Measurements from ENCODE around the gene FLT3. TPM values are rescaled to one million over a fixed set of nuclear protein-coding genes. Genes with fewer than 3 reads are reported as not detected.
A peak's percentile ranks its signal among the peaks of the same experiment; 100 is the strongest.

Gene FLT3
- polyA plus RNA-seq, 3 donors: 2.1 to 5.3 (median 3.7) TPM

DNA sequence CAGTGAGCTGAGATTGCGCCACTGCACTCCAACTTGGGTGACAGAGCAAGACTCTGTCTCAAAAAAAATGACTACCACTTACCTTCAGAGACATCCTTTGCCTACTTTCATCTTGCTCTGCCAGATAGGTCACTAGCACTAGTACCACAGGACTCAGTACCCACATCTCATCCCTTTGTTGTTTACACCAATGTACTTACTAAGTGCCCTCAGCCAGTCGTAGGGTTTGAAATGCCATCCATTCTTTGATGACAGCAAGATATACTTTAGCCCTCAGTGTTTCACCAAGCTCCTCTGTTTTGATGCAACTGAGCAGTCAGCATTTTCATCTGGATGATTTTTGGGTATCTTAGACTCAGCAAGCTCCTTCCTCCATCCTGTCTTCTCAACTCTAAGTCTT, 118.0 kb downstream of the FLT3 start:
- peaks cover 60 to 67% (median 61%) of the 10 kb centered on the region in 3 donors for H3K27me3 Mint-ChIP-seq (ENCODE audit: low read depth in 3 of 3)
- no peaks in the 10 kb centered on the region for H3K36me3 Mint-ChIP-seq
- Histone ChIP-seq H3K79me2 (ENCODE audit: insufficient read depth, low read length) (no peaks in the 10 kb centered on the region), H3K9me3 (replicated peaks in 1 of 2; ENCODE audit: control insufficient read depth in 1 of 2, insufficient read depth in 1 of 2, low read length in 2 of 2) (peaks cover 0 to 17% of the 10 kb centered on the region in 2 donors), H4K20me1 (ENCODE audit: insufficient read depth, low read length) (no peaks in the 10 kb centered on the region), H3K27ac (ENCODE audit: low read depth in 1 of 2, low read length in 2 of 2) (no peak overlapping the region), H3K4me2 (replicated peaks; ENCODE audit: extremely low read depth, low read length, poor library complexity, severe bottlenecking) (no peak overlapping the region), H3K36me3 (replicated peaks in 1 of 2; ENCODE audit: control insufficient read depth in 1 of 2, insufficient read depth in 2 of 2, low read length in 2 of 2) (no peaks in the 10 kb centered on the region), H3K27me3 (ENCODE audit: control insufficient read depth in 2 of 2, insufficient read depth in 2 of 2, low read length in 2 of 2) (peaks cover 48 to 59% of the 10 kb centered on the region in 2 donors), H2AFZ (ENCODE audit: insufficient read depth, low read depth, low read length, poor library complexity, severe bottlenecking) (no peak overlapping the region), H3K4me1 (ENCODE audit: control insufficient read depth in 1 of 2, insufficient read depth in 2 of 2, low read length in 2 of 2) (peaks cover 8 to 12% of the 10 kb centered on the region in 2 donors), H3K4me3 (replicated peaks in 1 of 3; ENCODE audit: low read depth in 2 of 3, low read length in 3 of 3) (no peak overlapping the region), H3K9ac (ENCODE audit: insufficient read depth, low read length, poor library complexity, severe bottlenecking) (no peak overlapping the region)
- peak overlapping the region in 1 of 2 donors; percentile 58 for H3K4me3 Mint-ChIP-seq
- TF ChIP-seq CTCF (IDR thresholded peaks at IDR 0.05): no peak
- intact Hi-C loops (cut with micrococcal nuclease): loop anchor here (2.0 to 10.0 kb wide), 5 partner anchors 150 to 998 kb away; no protein-coding TSS in a partner anchor
- 91% methylated on average over 1 of the region's 2 CpGs for WGBS (ENCODE audit: insufficient coverage)
- H3K9me3 Mint-ChIP-seq: peaks cover 0 to 19% (median 2%) of the 10 kb centered on the region in 7 donors
- no peak for DNase-seq
- no peak overlapping the region for H3K27ac Mint-ChIP-seq
- H3K4me1 Mint-ChIP-seq: peaks cover 21% of the 10 kb centered on the region

GRCh38 chr13:27981006-27981708, 119.2 kb downstream of the FLT3 start:
- DNase-seq: no peak
- intact Hi-C loops (cut with micrococcal nuclease): loop anchor here (5.0 to 10.0 kb wide), 4 partner anchors 149 to 996 kb away; no protein-coding TSS in a partner anchor
- H3K36me3 ChIP-seq (replicated peaks in 1 of 2; ENCODE audit: control insufficient read depth in 1 of 2, insufficient read depth in 2 of 2, low read length in 2 of 2): no peaks in the 10 kb centered on the region
- no peak overlapping the region for H3K9ac ChIP-seq (ENCODE audit: insufficient read depth, low read length, poor library complexity, severe bottlenecking)
- no peak for TF ChIP-seq CTCF (IDR thresholded peaks at IDR 0.05)
- H3K4me1 ChIP-seq (ENCODE audit: control insufficient read depth in 1 of 2, insufficient read depth in 2 of 2, low read length in 2 of 2): peaks cover 8 to 12% of the 10 kb centered on the region in 2 donors
- peaks cover 0 to 24% of the 10 kb centered on the region in 2 donors for H3K9me3 ChIP-seq (replicated peaks in 1 of 2; ENCODE audit: control insufficient read depth in 1 of 2, insufficient read depth in 1 of 2, low read length in 2 of 2)
- H3K27ac Mint-ChIP-seq: no peak overlapping the region
- H3K27me3 ChIP-seq (ENCODE audit: control insufficient read depth in 2 of 2, insufficient read depth in 2 of 2, low read length in 2 of 2): peaks cover 60 to 71% of the 10 kb centered on the region in 2 donors
- H3K9me3 Mint-ChIP-seq: peaks cover 0 to 19% (median 2%) of the 10 kb centered on the region in 7 donors
- H2AFZ ChIP-seq (ENCODE audit: insufficient read depth, low read depth, low read length, poor library complexity, severe bottlenecking): no peak overlapping the region
- H3K36me3 Mint-ChIP-seq: no peaks in the 10 kb centered on the region
- H4K20me1 ChIP-seq (ENCODE audit: insufficient read depth, low read length): no peaks in the 10 kb centered on the region
- H3K27me3 Mint-ChIP-seq (ENCODE audit: low read depth in 3 of 3): peaks cover 71 to 79% (median 73%) of the 10 kb centered on the region in 3 donors
- peak overlapping the region in 1 of 2 donors; percentile 78 for H3K4me3 Mint-ChIP-seq
- peaks cover 21% of the 10 kb centered on the region for H3K4me1 Mint-ChIP-seq
- no peaks in the 10 kb centered on the region for H3K79me2 ChIP-seq (ENCODE audit: insufficient read depth, low read length)
- H3K4me3 ChIP-seq (replicated peaks in 1 of 3; ENCODE audit: low read depth in 2 of 3, low read length in 3 of 3): no peak overlapping the region
- 60% methylated on average over 6 of the region's 11 CpGs for WGBS (ENCODE audit: insufficient coverage)
- no peak overlapping the region for H3K27ac ChIP-seq (ENCODE audit: low read depth in 1 of 2, low read length in 2 of 2)
- no peak overlapping the region for H3K4me2 ChIP-seq (replicated peaks; ENCODE audit: extremely low read depth, low read length, poor library complexity, severe bottlenecking)
